PC-3 (cell line): Measurements from ENCODE around the gene AMFR.
"Not testable (repeated sequence)": the region's sequence is repeated elsewhere in the genome, so short reads cannot be mapped to it uniquely, and the experiment has no call there.

Experiments
- CTCF ChIP-seq: fragments of 300-600 bp; sonication (generic); conservative IDR thresholded peaks from 2 replicates; pipeline ENCODE4 v1.5.1; 2017; ENCODE audit warnings: antibody characterized with exemption, low read depth, mild to moderate bottlenecking, low read length
- EZH2phosphoT487 ChIP-seq: fragments of 300-600 bp; sonication (generic); IDR thresholded peaks from 2 replicates; pipeline ENCODE4 v1.6.1; 2018; ENCODE audit warnings: mild to moderate bottlenecking, antibody characterized with exemption, low read length, borderline replicate concordance

- TF ChIP-seq CTCF, EZH2phosphoT487: not testable (repeated sequence)
Observed at GRCh38 chr16:56375792-56376191, 49.6 kb downstream of the AMFR start.
